Measurements from ENCODE around the gene MAPRE2.

The MAPRE2 gene

DNA sequence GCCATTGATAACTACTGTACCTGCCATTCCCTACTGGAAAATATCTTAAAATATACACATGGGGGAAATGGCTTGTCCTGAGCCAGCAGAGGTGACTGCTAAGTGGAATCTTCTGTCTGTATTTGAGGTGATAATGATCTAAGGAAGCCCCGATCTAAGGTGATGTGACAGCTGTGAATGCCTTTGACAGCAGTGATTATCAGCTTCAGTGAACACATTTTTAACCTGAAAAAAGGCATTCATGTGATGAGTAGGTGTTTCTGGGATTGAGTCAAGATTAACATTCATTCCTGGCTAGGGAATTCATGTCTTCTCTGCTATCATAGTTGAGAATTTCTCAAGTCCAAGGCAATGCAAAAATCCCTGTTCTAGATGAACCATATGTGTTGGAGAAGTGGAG lies 9.1 kb upstream of the MAPRE2 start:
- no peak for DNase-seq (ENCODE audit: low read depth, low spot score)

DNA sequence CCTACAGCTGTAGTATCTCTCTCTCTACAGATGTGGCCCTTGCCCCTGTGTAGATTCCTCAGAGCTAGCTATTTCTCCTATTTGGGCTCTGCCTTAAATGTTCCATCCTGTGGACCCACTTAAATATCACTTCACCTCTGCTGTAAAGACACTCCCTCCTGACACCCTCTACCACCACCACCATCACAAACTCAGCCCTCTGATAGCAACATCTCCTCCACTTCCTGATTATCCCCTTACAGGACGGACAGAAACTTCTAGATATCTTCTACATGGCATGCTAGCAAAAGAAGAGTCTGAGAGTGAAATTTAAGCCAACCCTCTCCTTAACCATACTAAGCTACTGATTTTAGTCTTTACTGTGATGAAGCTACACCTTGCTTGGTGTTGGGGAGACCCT lies 3.2 kb upstream of the MAPRE2 start:
- no peak for DNase-seq (ENCODE audit: low read depth, low spot score)

DNA sequence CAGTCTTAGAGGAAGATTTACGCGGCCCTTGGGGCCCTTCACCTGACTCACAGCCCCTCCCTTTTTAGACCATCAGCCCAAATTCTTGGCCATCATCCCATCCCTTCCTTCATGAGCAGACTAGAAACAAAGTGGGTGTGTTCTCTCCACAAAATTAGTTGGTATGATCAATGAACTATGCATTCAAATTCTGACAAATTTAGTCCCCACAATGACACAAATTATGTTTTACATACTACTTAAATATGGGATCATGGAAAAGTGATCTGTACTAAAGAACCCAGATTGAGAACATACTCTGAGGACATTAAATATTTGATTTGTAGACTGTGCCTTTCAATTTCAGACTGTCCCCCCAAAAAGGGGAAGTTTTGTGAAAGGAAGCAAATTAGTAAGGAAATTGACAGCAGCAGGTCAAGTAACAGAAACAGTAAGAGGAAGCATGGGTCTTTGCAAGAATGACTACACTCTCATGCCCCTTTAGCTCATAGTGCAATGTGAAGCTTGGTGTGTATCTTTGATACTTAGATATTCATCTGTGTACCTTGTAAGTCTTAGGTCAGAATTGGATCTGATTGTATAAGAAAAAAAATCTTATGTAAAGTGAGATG lies 2.2 kb upstream of the MAPRE2 start:
- DNase-seq (ENCODE audit: low read depth, low spot score) = no peak

DNA sequence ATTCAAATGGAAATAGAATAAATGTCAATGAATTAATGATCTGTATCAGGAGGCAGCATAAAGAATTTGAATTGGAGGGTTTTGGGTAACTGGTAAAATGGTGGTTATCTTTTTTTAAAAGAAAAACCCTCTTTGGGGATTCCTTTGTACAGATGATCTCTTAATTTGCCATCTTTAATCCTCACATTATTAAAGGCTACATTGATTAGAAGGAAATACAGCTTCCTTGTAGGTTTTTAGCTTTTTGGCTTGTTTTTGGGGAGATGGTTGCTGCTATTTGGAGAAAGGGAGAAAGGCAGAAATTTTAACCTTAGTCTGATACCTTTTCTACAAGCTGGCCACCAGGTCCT lies 600 bp upstream of the MAPRE2 start:
- DNase-seq (ENCODE audit: low read depth, low spot score) = no peak

DNA sequence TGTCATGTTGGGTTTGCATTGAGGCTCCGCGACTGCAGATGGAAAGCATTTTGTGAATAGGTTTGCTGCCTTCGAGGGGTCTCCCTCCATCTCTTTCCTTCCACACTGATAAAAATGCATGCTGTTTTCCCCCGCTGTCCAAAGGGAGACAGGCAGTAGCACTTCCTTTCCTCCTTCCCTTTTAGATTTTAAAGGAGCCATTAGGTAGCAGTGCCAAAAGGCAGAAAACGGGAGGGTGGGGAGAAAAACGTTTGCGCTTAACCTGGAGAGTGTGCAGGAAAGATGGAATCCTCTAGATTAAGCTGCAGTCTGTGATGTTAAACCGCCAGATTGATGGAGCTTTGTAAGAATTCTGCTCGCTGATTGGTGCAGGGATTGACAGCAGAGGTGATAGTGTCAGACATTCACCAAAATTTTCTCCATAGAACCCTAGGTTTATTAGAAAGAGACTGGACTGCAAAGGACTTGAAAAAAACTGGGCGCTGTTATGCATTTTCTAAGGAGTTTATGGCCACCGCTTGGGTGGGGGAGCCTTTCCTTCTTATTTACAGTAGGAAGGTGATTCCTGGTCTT lies 688 bp downstream of the MAPRE2 start:
- no peak for DNase-seq (ENCODE audit: low read depth, low spot score)

DNA sequence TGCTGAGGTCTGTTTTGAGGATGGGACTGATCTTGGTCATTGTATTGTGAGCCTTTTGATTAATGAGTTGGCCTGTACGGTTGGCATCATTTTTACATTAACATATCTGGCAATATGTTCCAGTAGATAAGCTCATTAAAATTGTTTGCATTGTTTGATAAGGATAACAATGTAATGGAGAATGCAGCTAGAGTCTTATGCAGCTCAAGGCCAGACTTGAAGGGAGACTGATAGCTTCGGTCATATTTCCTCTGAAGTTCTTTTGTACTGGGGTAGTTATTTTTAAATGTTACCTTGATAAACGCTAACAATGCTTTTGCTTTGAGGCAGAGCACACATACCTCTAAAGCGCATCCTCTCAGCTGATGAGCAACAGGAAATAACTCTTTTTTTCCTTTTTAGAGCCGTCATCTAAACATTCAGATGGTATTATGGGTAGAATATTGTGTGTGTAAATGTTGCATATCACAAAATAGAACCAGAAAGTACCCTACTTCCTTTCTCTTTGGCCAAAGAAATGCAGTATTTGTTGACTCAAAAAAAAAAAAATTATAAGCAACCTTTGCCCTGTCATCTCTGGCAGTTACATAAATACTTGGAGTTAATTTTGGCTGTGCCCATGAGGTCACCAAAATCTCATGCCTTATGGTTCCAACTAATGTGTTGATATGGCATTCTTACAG lies 1.3 kb downstream of the MAPRE2 start:
- DNase-seq (ENCODE audit: low read depth, low spot score) = no peak

DNA sequence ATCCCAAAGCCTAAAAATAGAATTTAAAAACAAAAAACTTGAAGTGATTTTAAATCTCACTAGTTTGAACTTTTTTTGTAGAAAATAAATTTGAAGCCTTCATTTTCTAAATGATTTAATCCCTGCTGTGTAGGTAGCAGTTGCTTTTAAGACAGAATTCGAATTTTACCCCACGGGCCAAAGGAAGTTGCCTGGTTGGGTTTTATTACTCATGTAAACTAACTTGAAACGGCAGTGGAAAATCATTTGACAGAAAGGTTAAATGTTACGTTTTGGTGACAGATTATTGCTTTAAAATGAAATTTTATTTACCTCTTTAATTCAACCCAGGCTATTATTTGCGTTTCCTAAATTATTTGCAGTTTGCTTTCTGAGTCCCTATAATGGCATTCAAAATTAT lies 2.0 kb downstream of the MAPRE2 start:
- DNase-seq (ENCODE audit: low read depth, low spot score) = no peak

DNA sequence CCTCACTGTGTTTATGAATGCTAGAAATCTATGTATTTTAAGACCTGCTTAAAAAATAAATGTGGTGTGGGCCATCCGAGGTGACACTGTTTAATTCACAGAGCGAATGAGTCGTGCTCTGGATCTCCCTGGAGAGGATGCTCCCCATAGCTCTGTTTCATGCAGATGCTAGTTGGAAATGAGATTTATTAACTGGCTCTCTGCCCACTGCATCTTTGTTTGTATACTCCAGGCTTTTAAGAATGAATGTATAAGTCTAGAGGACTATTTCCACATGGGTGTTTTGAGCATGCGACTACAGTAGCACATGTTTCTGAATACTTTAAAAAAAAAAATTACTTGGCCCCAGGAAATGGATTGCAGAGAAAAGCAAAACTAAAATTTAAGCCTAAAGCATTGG lies 3.9 kb downstream of the MAPRE2 start:
- no peak for DNase-seq (ENCODE audit: low read depth, low spot score)

DNA sequence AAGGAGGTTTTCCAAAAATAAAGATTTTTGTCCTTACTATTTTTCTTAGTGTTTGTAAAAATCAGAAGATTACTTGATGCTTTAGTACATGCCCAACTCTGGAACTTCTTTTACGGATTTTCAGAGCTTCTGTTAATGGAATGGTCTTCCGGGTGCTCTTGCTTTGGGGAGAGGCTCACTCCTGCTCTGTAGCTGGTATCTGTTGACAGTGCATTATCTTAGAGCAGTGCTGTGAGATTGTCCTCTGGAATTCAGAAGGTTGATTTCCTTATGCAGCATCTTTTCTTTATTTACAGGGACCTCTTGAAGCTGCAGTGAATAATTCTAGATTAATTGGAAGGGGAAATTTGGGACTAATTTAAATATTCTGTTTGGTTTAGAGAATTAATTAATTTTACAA lies 4.6 kb downstream of the MAPRE2 start:
- DNase-seq (ENCODE audit: low read depth, low spot score) = no peak

DNA sequence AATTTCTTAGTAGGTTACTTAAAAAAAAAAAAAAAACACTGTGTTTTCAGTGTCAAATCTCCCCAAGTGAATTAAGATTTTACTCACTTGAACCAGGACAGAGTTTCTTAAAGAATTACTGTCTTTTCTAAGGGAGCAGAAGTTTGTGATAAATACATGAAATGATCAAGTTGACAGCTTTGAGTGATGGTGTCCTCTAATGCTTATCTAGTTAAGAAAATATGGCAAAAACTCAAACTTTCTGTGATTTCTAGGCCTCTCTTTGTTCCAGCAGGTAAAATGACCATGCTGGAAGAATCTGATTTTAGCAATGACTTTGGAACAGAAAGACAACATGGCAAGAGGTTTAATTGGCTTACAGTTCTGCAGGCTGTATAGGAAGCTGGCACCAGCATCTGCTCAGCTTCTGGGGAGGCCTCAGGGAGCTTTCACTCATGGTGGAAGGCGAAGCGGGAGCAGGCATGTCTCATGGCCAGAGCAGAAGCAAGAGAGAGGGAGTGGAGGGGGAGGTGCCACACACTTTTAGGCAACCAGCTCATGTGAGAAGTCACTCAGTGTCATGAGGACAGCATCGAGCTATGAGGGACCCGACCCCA lies 6.6 kb downstream of the MAPRE2 start:
- DNase-seq (ENCODE audit: low read depth, low spot score) = no peak

DNA sequence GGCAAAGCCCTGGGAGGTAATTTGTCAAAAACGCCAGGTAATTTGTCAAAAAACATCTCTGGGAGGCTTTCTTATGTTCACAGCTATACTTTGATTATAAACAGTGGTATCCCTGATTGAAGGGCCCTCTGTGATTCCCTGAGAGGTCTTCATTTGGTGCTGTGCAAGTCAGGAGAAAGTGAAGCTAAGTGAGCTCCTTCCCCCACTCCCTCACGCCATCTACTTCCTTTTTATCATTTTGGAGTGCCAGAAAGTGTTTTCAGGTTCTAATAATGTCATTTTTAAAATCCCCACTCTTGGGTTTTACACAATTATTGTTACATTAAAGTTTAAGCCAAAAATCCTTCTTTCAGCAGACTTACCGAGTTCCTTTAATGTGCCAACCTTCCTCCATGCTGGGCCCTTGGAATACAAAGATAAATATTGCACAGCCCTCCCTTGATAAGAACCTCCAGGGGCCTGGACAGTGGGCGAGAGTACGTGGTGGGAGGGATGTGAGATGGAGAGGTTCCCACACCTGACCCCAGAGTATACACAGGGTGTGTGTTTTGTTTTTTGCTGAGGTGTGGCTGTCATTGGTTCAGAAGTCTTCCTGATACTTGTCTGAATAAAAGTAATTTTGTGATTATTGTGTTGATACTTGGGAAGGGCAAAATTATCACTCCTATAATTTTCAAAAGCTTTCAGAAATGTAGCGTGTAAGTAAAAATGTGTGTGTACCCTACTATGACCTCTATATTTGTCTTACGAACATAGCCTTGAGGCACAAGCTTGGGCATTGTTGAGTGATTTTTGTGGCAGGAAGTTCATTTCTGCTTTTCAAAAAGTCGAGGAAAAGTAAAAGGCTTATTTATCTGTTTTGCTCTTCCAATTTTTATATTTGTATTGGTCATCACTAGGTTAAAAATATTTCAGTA lies 8.2 kb downstream of the MAPRE2 start:
- DNase-seq (ENCODE audit: low read depth, low spot score) = no peak

DNA sequence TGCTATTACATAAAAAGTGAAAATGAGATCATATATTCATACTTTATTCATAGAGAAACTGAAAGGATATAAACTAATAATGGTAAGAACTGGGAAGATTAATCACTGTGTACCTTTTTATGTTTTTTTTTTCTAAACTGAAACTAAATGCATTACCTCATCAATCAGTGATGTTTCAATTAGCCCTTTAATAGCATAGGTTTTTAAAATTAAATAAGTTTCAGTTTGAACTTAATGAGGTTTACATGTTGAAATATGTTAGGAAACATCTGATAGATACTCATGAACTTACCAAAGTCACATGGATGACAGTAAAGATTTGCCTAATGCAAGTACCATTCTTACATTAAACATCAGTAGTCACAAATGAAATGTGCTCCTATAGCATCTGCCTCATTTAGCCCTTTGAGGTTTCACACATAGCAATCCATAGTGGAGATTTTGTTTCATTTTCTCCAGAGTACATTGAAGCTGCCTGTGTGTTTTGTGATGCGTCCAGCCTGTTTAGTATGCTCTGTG lies 8.9 kb downstream of the MAPRE2 start:
- DNase-seq (ENCODE audit: low read depth, low spot score) = no peak

DNA sequence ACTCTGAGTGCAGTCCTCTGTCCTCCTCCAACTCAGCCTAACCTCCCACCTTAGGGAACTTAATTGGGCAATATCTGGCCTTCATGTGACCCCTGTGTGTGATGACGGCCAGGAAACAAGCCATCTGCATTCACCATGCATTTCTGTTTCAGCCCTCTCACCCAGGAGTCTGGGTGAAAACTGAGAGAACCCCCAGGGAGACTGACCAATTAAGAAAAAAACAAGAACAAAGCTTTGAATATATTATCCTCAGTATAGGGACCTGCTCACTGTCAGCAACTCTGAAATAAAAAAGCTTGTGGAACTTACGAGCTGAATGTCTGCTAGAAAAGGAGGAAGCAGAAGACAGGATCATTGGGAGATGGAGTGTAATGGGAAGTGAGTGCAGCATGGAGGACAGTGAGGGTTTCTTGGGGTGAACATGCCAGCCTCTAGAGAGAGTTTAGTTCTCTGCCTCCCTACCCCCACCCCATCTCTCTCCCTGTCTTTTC lies 9.5 kb downstream of the MAPRE2 start:
- no peak for DNase-seq (ENCODE audit: low read depth, low spot score)

DNA sequence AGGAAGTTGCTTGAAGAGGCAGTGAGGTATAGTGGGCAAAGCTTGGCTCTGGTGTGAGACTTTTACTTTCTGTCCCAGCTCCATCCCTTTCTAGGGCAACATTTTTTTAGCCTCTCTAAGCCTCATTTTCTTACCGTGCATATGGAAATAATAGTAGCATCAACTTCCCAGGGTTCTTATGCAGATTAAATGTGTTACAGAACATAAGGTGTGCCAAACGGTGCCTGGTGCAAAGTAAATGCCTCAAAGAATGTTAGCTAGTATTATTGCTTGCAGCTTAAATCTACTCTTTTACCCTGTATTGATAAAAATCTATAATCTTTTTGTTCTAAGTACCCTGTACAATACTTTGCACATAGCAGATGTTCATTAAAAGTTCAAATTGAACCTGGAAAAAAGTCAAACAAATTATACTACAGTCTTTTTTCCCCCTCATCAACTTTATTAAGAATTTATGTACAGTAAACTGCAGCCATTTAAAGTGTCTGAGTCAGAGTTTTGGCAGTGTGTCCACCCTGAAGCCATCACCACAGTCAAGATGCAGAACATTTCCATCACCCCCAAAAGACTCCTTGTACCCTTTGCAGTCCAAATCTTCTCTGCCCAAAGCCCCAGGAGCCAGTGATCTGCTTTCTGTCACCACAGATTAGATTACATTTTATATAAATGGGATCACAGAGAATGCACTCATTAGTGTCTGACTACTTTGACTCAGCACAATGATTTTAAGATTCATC lies 10.6 kb downstream of the MAPRE2 start:
- no peak for DNase-seq (ENCODE audit: low read depth, low spot score)

DNA sequence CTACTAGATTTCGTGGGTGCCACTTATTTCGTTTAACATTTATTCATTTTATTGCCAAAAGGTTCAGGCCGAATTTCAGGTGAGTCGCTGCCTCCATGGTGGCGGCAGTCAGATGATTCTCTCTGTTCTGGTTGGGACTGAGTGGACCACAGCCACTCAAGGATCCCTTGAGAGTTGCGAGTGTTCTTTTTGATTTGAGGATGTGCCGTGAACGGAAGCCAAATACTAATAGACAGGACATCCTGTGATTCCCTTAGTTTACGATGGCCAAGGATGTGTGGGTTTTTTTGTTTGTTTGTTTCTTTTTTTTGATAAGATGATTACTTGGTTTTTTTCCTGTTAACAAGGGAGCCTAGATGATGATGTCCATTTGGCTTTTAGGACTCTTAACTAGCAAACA lies 13.2 kb downstream of the MAPRE2 start:
- DNase-seq (ENCODE audit: low read depth, low spot score) = no peak

DNA sequence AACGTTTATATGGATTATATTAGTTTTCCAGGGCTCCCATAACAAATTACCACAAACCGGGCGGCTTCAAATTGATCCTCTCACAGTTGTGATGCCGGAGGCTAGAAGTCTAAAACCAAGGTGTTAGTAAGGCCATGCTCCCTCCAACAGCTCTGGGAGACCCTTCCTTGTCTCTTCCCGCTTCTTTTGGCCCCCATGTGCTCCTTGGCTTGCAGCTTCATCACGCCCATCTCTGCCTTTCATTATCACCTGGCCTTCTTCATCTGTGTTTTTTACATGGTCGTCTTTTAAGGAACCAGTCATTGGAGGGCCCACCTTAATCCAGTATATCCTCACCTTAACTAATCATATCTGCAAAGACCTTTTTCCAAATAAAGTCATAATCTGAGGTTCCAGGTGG lies 13.9 kb downstream of the MAPRE2 start:
- DNase-seq (ENCODE audit: low read depth, low spot score) = no peak

DNA sequence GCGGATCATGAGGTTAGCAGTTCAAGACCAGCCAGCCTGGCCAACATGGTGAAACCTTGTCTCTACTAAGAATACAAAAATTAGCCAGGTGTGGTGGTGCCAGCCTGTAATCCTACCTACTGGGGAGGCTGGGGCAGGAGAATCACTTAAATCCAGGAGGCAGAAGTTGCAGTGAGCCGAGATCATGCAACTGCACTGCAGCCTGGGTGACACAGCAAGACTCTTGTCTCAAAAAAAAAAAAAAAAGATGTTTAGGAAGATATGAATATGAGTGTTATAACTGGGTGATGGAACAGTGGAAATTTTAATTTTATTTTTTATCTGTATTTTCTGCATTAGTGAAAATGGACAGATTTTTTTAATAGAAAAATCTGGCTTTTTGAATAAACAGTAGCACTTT lies 14.5 kb downstream of the MAPRE2 start:
- no peak for DNase-seq (ENCODE audit: low read depth, low spot score)

DNA sequence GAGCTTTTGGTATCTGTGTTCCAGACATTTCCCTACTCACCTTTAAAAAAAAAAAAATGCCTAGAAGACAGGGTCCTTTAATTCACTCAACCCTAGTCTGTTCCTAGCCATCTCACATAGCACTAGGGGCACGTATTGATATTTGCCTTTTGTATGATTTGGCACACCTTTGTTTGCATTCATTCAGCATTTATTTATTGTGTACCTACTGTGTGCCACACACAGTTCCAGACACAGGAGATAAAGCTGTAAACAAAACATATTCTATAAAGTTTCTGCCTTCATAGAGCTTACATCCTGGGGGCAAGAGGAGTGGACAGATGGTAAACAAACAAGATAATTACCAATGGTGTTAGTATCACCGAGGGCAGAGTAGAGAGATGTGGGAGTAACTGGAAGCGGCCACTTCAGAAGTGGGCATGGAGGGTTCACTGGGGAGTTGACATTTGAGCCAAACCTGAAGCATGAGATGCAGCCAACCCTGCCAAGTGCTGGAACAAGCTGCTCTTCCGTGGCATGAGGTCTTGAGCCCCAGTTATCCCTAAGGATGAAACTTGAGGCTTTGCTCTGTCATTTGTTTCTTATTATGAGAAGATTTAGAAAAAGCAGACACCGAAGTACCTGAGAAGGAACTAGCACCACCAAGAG lies 18.2 kb downstream of the MAPRE2 start:
- DNase-seq (ENCODE audit: low read depth, low spot score) = no peak

DNA sequence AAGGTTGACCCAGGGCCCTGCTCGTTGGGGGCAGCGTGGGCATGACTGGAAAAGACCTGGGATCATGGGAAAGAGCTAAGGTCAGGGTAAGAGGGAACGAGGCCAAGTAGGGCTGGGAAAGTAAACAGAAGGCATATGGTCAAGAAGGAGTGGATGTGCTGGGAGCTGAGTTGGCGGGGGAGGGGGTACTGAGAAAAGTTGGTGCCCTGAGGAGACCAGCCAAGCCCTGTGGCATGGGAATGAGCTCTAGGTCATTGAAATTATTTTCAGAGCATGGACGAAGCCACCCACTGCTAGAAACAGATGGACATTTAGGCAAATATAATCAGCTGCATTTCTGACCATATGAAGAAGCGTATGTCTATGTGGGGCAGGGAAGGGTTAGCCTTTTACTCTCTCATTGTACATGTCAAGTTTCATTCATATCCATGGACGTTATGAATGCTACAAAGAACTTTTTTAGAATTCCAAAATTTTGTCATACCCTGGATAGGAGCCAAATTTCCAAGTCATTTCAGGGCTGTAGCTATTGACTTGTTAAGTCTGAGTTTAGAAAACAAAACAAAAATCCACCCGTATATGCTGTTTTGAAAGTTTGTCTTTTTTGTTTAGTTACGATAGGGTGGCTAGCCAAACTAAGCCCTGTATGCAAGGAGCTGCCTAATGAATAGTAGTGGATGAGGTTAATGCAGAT lies 19.1 kb downstream of the MAPRE2 start:
- no peak for DNase-seq (ENCODE audit: low read depth, low spot score)

DNA sequence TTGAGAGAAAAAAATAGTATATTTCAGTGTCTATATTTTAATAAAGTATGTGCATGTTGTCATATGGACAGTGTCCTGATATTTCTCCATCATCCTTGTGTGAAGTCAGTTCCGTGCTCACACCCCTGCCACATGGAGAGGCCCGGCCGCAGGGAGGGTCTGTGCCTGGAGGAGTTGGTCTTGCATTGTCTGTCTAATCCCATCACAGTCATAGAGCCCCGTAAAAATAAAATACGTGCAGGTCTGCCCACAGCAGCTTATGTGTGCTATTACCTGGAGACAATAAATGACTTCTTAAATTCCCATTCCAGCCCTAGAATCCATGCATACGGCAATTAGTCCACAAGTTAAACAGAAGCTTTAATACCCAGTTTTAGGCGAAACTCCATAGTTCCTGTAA lies 20.1 kb downstream of the MAPRE2 start:
- no peak for DNase-seq (ENCODE audit: low read depth, low spot score)
